ENCODE data around the gene AP1G2. TPM values are rescaled to one million over a fixed set of nuclear protein-coding genes. Genes with fewer than 3 reads are reported as not detected.

Gene AP1G2
- total and polyA plus RNA-seq, 2 of the 13 experiments (the other 11 are each of a cell fraction or from before 2014, with no cell fraction given), result 96.9 to 611 TPM

DNA sequence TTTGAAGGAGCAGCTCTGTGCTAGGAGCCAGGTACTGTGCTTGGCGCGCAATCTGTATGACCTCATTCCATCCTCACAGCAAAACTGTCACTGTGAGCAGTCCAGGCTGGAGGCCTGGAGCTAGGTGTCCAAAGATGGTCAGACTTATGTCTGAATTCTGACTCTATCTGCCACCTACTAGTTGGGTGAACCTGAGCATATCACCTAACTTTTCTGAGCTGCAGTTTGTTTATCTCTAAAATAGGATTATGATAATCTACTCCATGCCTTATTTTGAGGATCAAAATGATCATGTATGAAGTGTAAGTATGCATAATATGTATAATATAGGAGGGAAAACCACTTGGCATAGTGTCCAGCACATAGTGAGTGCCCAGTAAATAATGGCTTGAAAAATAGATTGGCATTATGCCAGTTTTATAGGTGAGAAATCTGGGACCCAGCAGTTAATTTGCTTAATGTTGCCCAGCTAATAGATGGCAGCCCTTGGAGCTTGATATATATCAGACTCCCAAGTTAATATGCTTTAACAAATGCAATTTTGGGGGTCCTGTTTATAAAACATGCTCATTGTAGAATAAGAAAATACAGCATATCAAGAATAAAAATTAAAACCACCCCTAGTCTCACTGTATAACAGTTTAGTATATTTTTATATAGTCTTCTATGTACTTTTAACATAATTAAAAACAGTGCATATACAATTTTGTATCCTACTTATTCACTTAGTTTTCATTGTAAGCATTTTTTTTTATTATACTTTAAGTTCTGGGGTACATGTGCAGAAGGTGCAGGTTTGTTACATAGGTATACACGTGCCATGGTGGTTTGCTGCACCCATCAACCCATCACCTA lies 15.5 kb upstream of the AP1G2 start (continued):
- TF ChIP-seq, protein P1, sequence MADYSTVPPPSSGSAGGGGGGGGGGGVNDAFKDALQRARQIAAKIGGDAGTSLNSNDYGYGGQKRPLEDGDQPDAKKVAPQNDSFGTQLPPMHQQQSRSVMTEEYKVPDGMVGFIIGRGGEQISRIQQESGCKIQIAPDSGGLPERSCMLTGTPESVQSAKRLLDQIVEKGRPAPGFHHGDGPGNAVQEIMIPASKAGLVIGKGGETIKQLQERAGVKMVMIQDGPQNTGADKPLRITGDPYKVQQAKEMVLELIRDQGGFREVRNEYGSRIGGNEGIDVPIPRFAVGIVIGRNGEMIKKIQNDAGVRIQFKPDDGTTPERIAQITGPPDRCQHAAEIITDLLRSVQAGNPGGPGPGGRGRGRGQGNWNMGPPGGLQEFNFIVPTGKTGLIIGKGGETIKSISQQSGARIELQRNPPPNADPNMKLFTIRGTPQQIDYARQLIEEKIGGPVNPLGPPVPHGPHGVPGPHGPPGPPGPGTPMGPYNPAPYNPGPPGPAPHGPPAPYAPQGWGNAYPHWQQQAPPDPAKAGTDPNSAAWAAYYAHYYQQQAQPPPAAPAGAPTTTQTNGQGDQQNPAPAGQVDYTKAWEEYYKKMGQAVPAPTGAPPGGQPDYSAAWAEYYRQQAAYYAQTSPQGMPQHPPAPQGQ (CRISPR knock-in tag; IDR thresholded peaks at IDR 0.05; ENCODE audit: borderline replicate concordance), result no peak
- TF ChIP-seq, protein P2, sequence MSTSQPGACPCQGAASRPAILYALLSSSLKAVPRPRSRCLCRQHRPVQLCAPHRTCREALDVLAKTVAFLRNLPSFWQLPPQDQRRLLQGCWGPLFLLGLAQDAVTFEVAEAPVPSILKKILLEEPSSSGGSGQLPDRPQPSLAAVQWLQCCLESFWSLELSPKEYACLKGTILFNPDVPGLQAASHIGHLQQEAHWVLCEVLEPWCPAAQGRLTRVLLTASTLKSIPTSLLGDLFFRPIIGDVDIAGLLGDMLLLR (CRISPR knock-in tag; IDR thresholded peaks at IDR 0.05), result no peak
- no peak for TF ChIP-seq SATB2 (CRISPR knock-in tag; IDR thresholded peaks at IDR 0.05)
- TF ChIP-seq ZNF615 (CRISPR knock-in tag; IDR thresholded peaks at IDR 0.05; ENCODE audit: borderline replicate concordance), result no peak
- TF ChIP-seq SOX6 (IDR thresholded peaks at IDR 0.05), result no peak
- no peak for TF ChIP-seq SOX6 (CRISPR knock-in tag; IDR thresholded peaks at IDR 0.05)
- peak; percentile 87 for TF ChIP-seq RBFOX2 (IDR thresholded peaks at IDR 0.05; ENCODE audit: low read depth, low read length)
- no peak for TF ChIP-seq SETDB1 (CRISPR knock-in tag; IDR thresholded peaks at IDR 0.05; ENCODE audit: borderline replicate concordance)
- TF ChIP-seq TAF1 (CRISPR knock-in tag; IDR thresholded peaks at IDR 0.05), result no peak; the same call in 1 of the 2 replicates
- no peak for TF ChIP-seq NKX3-1 (CRISPR knock-in tag; IDR thresholded peaks at IDR 0.05)
- TF ChIP-seq ZNF607 (CRISPR knock-in tag; IDR thresholded peaks at IDR 0.05; ENCODE audit: borderline replicate concordance), result 0 out of 2 replicates have a peak, but pooled peaks have one; percentile 74
- TF ChIP-seq, protein P3, sequence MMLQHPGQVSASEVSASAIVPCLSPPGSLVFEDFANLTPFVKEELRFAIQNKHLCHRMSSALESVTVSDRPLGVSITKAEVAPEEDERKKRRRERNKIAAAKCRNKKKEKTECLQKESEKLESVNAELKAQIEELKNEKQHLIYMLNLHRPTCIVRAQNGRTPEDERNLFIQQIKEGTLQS (CRISPR knock-in tag; IDR thresholded peaks at IDR 0.05), result no peak; the same call in 1 of the 2 replicates
- TF ChIP-seq, protein P4, sequence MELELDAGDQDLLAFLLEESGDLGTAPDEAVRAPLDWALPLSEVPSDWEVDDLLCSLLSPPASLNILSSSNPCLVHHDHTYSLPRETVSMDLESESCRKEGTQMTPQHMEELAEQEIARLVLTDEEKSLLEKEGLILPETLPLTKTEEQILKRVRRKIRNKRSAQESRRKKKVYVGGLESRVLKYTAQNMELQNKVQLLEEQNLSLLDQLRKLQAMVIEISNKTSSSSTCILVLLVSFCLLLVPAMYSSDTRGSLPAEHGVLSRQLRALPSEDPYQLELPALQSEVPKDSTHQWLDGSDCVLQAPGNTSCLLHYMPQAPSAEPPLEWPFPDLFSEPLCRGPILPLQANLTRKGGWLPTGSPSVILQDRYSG (CRISPR knock-in tag; IDR thresholded peaks at IDR 0.05), result no peak
- TF ChIP-seq, protein P5, sequence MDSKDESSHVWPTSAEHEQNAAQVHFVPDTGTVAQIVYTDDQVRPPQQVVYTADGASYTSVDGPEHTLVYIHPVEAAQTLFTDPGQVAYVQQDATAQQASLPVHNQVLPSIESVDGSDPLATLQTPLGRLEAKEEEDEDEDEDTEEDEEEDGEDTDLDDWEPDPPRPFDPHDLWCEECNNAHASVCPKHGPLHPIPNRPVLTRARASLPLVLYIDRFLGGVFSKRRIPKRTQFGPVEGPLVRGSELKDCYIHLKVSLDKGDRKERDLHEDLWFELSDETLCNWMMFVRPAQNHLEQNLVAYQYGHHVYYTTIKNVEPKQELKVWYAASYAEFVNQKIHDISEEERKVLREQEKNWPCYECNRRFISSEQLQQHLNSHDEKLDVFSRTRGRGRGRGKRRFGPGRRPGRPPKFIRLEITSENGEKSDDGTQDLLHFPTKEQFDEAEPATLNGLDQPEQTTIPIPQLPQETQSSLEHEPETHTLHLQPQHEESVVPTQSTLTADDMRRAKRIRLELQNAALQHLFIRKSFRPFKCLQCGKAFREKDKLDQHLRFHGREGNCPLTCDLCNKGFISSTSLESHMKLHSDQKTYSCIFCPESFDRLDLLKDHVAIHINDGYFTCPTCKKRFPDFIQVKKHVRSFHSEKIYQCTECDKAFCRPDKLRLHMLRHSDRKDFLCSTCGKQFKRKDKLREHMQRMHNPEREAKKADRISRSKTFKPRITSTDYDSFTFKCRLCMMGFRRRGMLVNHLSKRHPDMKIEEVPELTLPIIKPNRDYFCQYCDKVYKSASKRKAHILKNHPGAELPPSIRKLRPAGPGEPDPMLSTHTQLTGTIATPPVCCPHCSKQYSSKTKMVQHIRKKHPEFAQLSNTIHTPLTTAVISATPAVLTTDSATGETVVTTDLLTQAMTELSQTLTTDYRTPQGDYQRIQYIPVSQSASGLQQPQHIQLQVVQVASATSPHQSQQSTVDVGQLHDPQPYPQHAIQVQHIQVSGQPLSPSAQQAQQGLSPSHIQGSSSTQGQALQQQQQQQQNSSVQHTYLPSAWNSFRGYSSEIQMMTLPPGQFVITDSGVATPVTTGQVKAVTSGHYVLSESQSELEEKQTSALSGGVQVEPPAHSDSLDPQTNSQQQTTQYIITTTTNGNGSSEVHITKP (CRISPR knock-in tag; IDR thresholded peaks at IDR 0.05; ENCODE audit: low read depth), result no peak
- TF ChIP-seq, protein P6, sequence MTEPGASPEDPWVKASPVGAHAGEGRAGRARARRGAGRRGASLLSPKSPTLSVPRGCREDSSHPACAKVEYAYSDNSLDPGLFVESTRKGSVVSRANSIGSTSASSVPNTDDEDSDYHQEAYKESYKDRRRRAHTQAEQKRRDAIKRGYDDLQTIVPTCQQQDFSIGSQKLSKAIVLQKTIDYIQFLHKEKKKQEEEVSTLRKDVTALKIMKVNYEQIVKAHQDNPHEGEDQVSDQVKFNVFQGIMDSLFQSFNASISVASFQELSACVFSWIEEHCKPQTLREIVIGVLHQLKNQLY (CRISPR knock-in tag; IDR thresholded peaks at IDR 0.05), result peak; percentile 34; the same call in 1 of the 2 replicates
- TF ChIP-seq ZNF207 (IDR thresholded peaks at IDR 0.05; ENCODE audit: borderline replicate concordance), result no peak
- TF ChIP-seq, protein P7, sequence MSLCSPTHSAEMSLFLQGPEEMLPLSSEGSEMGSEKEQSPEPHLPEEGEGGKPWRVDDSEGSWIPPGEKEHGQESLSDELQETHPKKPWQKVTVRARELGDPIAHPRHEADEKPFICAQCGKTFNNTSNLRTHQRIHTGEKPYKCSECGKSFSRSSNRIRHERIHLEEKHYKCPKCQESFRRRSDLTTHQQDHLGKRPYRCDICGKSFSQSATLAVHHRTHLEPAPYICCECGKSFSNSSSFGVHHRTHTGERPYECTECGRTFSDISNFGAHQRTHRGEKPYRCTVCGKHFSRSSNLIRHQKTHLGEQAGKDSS (CRISPR knock-in tag; IDR thresholded peaks at IDR 0.05; ENCODE audit: borderline replicate concordance, low read depth), result no peak
- TF ChIP-seq, protein P8, sequence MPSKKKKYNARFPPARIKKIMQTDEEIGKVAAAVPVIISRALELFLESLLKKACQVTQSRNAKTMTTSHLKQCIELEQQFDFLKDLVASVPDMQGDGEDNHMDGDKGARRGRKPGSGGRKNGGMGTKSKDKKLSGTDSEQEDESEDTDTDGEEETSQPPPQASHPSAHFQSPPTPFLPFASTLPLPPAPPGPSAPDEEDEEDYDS (CRISPR knock-in tag; IDR thresholded peaks at IDR 0.05), result 0 out of 2 replicates have a peak, but pooled peaks have one; percentile 10
- TF ChIP-seq SKI (IDR thresholded peaks at IDR 0.05; ENCODE audit: partially characterized antibody), result no peak
